ENCODE data around the gene RCOR1. TPM values are rescaled to one million over a fixed set of nuclear protein-coding genes. Genes with fewer than 3 reads are reported as not detected.

Gene RCOR1
- total and polyA plus RNA-seq, 2 of the 8 experiments (the other 6 are each of a cell fraction or from before 2014, with no cell fraction given) = 12.3 to 26.3 TPM

DNA sequence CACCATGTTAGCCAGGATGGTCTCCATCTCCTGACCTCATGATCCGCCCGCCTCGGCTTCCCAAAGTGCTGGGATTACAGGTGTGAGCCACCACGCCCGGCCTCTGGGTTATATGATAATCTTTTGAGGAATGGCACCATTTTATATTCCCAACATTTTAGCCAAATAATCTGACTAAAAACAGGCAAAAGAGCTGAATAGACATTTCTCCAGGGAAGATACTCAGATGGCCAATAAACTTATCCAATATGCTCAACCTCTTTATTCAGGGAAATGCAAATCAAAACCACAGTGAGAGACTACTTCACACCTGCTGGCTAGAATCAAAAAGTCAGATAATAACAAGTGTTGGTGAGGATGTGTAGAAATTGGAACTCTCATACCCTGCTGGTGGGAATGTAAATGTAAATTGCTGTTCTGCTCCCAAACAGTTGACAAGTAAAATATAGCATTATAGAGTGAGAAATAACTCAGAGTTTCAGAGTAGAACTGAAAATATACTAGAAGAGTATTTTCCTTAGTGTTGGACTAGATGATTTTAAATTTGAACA lies 80.0 kb downstream of the RCOR1 start (continued):
- no peak for TF ChIP-seq NRF1 (IDR thresholded peaks at IDR 0.05; ENCODE audit: low read depth, low read length)
- no peak for TF ChIP-seq RBBP5 (IDR thresholded peaks at IDR 0.05; ENCODE audit: borderline replicate concordance, low read depth, low read length)
- no peak for TF ChIP-seq TAF1 (IDR thresholded peaks at IDR 0.05; ENCODE audit: low read depth, low read length)
- TF ChIP-seq ASH2L (IDR thresholded peaks at IDR 0.05; ENCODE audit: low read length) = no peak
- no peak for TF ChIP-seq PHF8 (conservative IDR thresholded peaks at IDR 0.05; ENCODE audit: low read depth, low read length)
- TF ChIP-seq, protein P1, sequence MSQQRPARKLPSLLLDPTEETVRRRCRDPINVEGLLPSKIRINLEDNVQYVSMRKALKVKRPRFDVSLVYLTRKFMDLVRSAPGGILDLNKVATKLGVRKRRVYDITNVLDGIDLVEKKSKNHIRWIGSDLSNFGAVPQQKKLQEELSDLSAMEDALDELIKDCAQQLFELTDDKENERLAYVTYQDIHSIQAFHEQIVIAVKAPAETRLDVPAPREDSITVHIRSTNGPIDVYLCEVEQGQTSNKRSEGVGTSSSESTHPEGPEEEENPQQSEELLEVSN (IDR thresholded peaks at IDR 0.05) = no peak
- TF ChIP-seq CBX8 (IDR thresholded peaks at IDR 0.05; ENCODE audit: borderline replicate concordance, low read depth, low read length) = no peak
- no peak for TF ChIP-seq GTF2F1 (IDR thresholded peaks at IDR 0.05; ENCODE audit: borderline replicate concordance, low read depth, low read length)
